ENCODE measurements around the gene CFAP107. TPM values are rescaled to one million over a fixed set of nuclear protein-coding genes. Genes with fewer than 3 reads are reported as not detected.
A peak's percentile ranks its signal among the peaks of the same experiment; 100 is the strongest.

The CFAP107 gene
- total RNA-seq, 1 experiment from 2014 or later, result not detected

- DNase-seq (ENCODE audit: low spot score), result no peak
- in situ Hi-C loops (cut with HindIII; ENCODE audit: low sequenced_read_pairs), result no loop called here
Measured at GRCh38 chr1:12734651-12735050, 11.3 kb upstream of the CFAP107 start.

DNA sequence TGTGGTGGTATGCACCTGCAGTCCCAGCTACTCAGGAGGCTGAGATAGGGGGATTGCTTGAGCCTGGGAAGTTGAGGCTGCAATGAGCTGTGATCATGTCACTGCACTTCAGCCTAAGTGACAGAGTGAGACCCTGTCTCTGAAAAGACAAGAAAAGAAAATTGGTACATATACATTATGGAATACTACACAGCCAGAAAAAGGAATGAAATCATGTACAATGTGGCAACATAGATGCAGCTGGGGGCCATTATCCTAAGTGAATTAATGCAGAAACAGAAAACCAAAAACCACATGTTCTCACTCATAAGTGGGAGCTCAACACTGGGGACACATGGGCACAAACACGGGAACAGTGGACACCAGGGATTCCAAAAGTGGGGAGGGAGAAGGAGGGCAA, 7.1 kb upstream of the CFAP107 start:
- no peak for DNase-seq (ENCODE audit: low spot score)
- in situ Hi-C loops (cut with HindIII; ENCODE audit: low sequenced_read_pairs), result no loop called here

DNA sequence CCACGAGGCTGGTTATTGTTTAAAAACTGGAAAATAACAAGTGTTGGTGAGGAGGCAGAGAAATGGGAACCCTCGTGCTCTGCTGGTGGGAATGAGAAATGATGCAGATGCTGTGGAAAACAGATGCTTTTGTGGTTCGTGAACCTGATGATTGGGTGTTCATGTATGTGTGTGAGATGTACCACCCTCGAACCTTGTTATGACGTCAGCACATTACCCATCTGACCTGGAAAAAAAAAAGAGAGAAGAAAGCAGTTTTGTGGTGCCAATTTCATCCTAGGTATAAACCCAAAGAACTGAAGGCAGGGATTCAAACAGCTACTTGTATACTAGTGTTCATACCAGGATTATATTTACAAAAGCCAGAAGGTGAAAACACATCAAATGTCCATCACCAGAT, 6.4 kb upstream of the CFAP107 start:
- in situ Hi-C loops (cut with HindIII; ENCODE audit: low sequenced_read_pairs), result no loop called here
- no peak for DNase-seq (ENCODE audit: low spot score)

DNA sequence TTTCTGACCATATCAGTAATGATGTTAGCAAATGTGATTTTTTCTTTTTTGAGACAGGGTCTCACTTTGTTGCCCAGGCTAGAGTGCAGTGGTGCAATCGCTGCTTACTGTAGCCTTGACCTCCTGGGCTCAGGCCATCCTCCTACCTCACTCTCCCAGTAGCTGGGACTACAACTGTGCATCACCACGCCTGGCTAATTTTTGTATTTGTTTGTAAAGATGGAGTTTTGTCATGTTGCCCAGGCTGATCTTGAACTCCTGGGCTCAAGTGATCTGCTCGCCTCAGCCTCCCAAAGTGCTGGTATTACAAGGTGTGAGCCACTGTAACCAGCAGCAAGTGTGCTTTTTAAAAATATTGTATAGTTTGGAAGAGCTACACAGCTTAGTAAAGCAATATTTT, 4.1 kb upstream of the CFAP107 start:
- in situ Hi-C loops (cut with HindIII; ENCODE audit: low sequenced_read_pairs), result no loop called here
- DNase-seq (ENCODE audit: low spot score), result no peak

DNA sequence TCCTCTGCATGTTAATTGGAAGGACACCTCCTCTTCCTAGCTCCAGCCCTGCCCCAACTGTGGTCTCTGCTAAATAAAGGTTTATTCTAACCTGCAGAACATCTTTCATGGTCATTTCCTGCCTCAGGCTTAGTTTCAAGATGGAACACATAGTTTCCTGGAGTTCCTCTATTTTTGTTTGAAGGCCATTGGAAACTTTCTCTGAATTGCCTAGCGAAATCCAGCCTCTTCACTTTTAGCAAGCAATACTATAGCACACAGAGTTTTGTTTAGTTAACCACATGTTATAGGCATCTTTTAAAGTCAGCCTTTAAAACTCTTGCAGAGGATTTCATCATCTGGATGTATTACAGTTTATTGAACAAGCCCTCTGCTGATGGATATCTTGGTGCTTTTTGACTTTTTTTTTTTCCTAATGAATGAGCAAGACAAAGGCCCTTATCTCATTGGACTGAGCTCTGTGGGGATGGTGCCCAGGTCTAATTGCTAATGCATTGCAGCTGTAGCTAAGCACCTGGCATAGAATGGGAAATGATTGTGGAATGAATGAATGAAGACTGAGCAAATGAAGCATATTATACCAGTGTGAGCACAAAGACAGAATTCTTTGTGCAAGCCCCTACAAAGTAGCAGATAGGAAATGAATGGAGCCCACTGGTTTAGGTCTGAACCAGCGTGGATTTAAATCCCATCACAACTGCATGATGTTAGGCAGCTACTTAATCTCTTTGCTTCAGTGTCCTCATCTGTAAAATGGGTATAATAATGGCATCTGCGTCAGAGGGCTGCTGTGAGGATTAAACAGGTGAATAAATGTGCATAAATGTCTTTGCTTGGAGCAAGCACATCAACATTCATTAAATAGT, 641 bp upstream of the CFAP107 start:
- in situ Hi-C loops (cut with HindIII; ENCODE audit: low sequenced_read_pairs), result no loop called here
- DNase-seq (ENCODE audit: low spot score), result peak; percentile 0

DNA sequence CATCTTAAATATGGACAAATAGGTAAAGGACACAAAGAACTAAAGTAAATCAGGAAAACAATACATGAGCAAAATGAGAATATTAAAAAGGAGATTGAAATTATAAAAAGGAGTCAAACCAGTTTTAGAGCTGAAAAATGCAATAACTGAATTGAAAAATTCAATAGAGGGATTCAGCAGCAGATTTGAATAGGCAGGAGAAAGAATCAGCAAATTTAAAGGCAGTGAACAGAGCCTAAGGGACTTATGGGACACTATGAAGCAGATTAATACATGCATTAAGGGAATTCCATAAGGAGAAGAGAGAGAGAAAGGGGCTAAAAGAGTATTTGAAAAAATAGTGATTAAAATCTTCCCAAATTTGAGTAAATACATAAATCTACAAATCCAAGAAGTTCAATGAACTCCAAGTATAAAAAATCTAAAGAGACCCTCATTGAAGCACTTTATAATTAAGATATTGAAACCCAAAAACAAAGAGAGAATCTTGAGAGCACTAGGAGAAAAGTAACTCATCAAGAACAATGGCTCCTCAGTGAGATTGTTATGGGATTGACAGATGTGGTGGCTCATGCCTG, 2.9 kb downstream of the CFAP107 start:
- DNase-seq (ENCODE audit: low spot score), result no peak
- in situ Hi-C loops (cut with HindIII; ENCODE audit: low sequenced_read_pairs), result no loop called here

GRCh38 chr1:12754738-12755137, 8.7 kb downstream of the CFAP107 start:
- DNase-seq (ENCODE audit: low spot score), result no peak
- in situ Hi-C loops (cut with HindIII; ENCODE audit: low sequenced_read_pairs), result no loop called here

GRCh38 chr1:12756273-12756672, 10.3 kb downstream of the CFAP107 start:
- no peak for DNase-seq (ENCODE audit: low spot score)
- in situ Hi-C loops (cut with HindIII; ENCODE audit: low sequenced_read_pairs), result no loop called here

DNA sequence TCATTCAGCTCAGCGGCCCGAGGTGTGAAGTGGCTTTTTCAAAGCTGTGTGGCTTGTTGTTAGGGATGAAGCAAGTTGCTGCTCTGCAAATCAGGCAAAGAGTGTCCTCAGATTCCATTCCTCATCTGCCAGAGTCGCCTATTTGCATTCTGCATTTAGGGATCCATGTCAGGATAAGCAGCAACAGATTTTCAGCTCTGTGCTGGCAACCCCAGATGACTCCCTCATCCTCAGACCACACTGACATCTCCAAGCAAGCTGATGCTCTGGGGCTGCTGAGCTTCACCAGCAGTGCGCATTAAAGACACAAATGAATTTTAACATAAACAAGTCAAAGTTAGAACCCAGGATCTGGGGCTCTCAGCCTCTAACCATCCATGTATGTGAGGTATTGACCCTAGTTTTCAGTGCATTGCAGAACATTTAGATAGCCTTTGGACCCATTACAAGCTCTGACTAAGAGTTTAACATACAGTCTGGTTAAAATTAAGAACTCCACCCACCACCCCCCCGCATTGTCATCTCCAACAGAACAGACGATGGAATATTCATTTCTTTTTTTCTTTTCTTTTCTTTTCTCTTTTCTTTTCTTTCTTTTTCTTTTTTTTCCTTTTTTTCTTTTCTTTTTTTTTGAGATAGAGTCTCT, 10.9 kb downstream of the CFAP107 start:
- in situ Hi-C loops (cut with HindIII; ENCODE audit: low sequenced_read_pairs), result no loop called here
- no peak for DNase-seq (ENCODE audit: low spot score)

- DNase-seq (ENCODE audit: low spot score), result no peak
- in situ Hi-C loops (cut with HindIII; ENCODE audit: low sequenced_read_pairs), result no loop called here
Measured at GRCh38 chr1:12757836-12758235, 11.8 kb downstream of the CFAP107 start.

GRCh38 chr1:12760256-12760795, 14.3 kb downstream of the CFAP107 start:
- in situ Hi-C loops (cut with HindIII; ENCODE audit: low sequenced_read_pairs), result no loop called here
- DNase-seq (ENCODE audit: low spot score), result no peak

DNA sequence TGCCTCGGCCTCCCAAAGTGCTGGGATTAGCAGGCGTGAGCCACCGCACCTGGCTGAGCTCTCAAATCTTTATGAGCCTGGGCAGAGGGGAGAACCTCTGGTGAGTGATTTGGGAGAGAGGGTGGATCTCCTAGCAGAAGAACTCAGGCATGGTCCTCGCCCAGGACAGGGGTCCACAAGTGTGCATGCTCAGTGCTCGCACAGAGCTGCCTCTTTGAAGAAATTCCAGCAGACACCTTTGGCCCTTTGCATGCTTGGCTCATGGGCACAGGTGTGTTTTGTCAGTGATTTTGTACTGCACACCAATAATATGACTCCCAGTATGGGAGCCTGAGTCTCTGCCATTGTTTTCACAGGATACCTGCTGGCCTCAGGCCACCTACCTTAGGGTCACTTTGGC, 15.8 kb downstream of the CFAP107 start:
- in situ Hi-C loops (cut with HindIII; ENCODE audit: low sequenced_read_pairs), result no loop called here
- DNase-seq (ENCODE audit: low spot score), result no peak

- in situ Hi-C loops (cut with HindIII; ENCODE audit: low sequenced_read_pairs), result no loop called here
- no peak for DNase-seq (ENCODE audit: low spot score)
Measured at GRCh38 chr1:12762766-12763165, 16.8 kb downstream of the CFAP107 start.

DNA sequence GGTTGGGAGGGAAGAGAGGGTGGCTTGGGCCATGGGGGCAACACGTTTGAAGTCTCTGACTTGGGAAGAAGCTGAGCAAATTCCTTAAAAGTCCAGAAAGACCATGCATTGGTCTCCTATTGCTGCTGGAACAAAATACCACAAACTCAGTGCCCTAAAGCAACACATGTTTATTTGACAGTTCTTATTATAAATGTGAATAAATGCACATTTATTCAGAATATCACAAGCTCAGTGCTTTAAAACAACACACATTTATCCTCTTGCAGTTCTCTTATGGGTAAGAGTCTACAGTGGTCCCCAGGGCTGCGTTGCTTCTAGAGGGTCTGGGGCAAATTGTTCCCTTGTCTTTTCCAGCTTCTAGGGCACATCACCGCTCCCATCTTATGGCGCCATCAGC, 17.5 kb downstream of the CFAP107 start:
- in situ Hi-C loops (cut with HindIII; ENCODE audit: low sequenced_read_pairs), result no loop called here
- no peak for DNase-seq (ENCODE audit: low spot score)

GRCh38 chr1:12764016-12764415, 18.0 kb downstream of the CFAP107 start:
- no peak for DNase-seq (ENCODE audit: low spot score)
- in situ Hi-C loops (cut with HindIII; ENCODE audit: low sequenced_read_pairs), result no loop called here

GRCh38 chr1:12769031-12769430, 23.0 kb downstream of the CFAP107 start:
- in situ Hi-C loops (cut with HindIII; ENCODE audit: low sequenced_read_pairs), result no loop called here
- no peak for DNase-seq (ENCODE audit: low spot score)

GRCh38 chr1:12769976-12770505, 24.0 kb downstream of the CFAP107 start:
- in situ Hi-C loops (cut with HindIII; ENCODE audit: low sequenced_read_pairs), result no loop called here
- no peak for DNase-seq (ENCODE audit: low spot score)

- in situ Hi-C loops (cut with HindIII; ENCODE audit: low sequenced_read_pairs), result no loop called here
- DNase-seq (ENCODE audit: low spot score), result no peak
Measured at GRCh38 chr1:12770620-12771019, 24.6 kb downstream of the CFAP107 start.

DNA sequence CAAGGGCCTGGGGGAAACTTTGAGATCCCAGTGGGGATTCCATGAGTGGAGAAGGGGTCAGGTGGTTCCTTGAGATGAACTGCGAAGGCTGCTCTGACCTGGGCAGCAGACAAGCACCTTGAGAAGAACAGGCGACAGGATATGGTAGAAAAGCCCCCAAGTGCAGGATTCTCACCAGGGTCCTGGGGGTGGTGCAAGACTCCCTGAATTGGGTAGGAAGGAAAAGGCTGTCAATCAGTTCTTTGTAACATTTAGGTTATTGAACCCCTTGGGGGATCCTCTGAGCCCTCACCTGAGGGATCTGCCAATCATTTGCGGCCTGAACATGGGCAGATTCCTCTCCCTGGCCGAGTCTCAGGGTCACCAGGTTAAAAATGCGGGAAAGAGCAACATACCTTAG, 25.2 kb downstream of the CFAP107 start:
- in situ Hi-C loops (cut with HindIII; ENCODE audit: low sequenced_read_pairs), result no loop called here
- DNase-seq (ENCODE audit: low spot score), result no peak

DNA sequence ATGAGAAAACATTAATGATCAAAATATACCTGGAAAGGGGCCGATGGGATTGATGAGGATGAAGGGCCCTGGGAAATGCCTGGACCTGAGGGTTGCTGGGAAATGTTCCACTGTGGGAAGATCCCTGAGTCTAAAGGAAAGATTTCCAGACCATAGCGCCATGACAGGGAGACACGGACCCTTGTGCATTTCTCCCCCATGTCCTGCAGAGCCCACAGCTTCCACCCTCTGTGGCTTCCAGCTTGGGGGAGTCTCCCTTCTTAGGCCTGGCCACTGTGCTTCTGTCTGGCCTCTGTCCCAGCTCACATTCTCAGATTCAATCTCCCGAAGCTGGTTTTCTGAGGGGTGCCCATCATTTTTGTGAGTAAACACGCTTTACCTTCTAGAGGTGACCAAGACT, 26.5 kb downstream of the CFAP107 start:
- in situ Hi-C loops (cut with HindIII; ENCODE audit: low sequenced_read_pairs), result no loop called here
- no peak for DNase-seq (ENCODE audit: low spot score)
